Thyroid gland (tissue), 4 donors: ENCODE results near the gene ZNF350.
"Not testable (repeated sequence)": the region's sequence is repeated elsewhere in the genome, so short reads cannot be mapped to it uniquely, and the experiment has no call there.

ENCODE experiments used
- POLR2A ChIP-seq, 2 donors: fragments of 450-650 bp; IDR thresholded peaks; one replicate each; pipeline ENCODE4 v1.6.1; 2017; ENCODE audit warnings: antibody characterized with exemption in 2 of 2, mild to moderate bottlenecking in 2 of 2, moderate library complexity in 1 of 2
- TF ChIP-seq, protein P1 (sequence below), 6 experiments: fragments of 200-600 bp in 3 of 6; fragments of 450-650 bp in 3 of 6; sonication (generic) in 3 of 6; IDR thresholded peaks; one replicate each; pipeline ENCODE4 v1.5.1; 2016 to 2019; ENCODE audit warnings: antibody characterized with exemption in 6 of 6, mild to moderate bottlenecking in 2 of 6, inconsistent platforms in 1 of 6, moderate library complexity in 1 of 6

DNA sequence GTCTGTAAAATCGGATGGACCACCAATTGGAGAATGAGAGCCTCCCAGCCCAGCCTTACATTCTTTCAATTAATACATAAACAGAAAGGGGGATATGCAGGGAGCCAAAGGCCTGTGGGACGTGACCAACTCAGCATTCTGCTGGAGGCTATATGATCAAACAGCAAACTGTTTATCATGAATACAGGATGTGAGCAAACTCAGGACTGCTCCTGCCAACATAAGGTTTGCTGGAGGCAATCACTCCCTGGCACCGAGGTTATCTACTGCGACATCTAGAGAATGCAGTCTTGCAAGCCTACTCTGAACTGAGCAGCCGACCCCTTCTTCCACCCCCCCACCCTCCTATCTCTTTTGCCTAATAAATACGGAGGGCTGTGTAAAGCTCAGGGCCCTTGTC lies 5.7 kb downstream of the ZNF350 start:
- TF ChIP-seq, protein P1, sequence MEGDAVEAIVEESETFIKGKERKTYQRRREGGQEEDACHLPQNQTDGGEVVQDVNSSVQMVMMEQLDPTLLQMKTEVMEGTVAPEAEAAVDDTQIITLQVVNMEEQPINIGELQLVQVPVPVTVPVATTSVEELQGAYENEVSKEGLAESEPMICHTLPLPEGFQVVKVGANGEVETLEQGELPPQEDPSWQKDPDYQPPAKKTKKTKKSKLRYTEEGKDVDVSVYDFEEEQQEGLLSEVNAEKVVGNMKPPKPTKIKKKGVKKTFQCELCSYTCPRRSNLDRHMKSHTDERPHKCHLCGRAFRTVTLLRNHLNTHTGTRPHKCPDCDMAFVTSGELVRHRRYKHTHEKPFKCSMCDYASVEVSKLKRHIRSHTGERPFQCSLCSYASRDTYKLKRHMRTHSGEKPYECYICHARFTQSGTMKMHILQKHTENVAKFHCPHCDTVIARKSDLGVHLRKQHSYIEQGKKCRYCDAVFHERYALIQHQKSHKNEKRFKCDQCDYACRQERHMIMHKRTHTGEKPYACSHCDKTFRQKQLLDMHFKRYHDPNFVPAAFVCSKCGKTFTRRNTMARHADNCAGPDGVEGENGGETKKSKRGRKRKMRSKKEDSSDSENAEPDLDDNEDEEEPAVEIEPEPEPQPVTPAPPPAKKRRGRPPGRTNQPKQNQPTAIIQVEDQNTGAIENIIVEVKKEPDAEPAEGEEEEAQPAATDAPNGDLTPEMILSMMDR (IDR thresholded peaks at IDR 0.05) = not testable (repeated sequence)
- TF ChIP-seq POLR2A (IDR thresholded peaks at IDR 0.05) = not testable (repeated sequence)
